SK-N-SH (cell line): ENCODE results near the gene CPTP.

Source experiments
- CTCF ChIP-seq: fragments of 200-600 bp; sonication (generic); IDR thresholded peaks from 2 replicates; pipeline ENCODE4 v1.6.1; 2017; ENCODE audit warnings: antibody characterized with exemption, mild to moderate bottlenecking, moderate library complexity
- EP300 ChIP-seq, 2 experiments: IDR thresholded peaks; 2 replicates each; pipeline versions ENCODE4 v1.4.0 to v1.6.1; 2012; ENCODE audit warnings: borderline replicate concordance in 1 of 2, low read depth in 1 of 2, low read length in 1 of 2
- GABPA ChIP-seq: IDR thresholded peaks from 2 replicates; pipeline ENCODE4 v1.4.0; 2012; ENCODE audit warnings: low read depth, mild to moderate bottlenecking
- JUND ChIP-seq: IDR thresholded peaks from 2 replicates; pipeline ENCODE4 v1.4.0; 2012
- MAX ChIP-seq: IDR thresholded peaks from 2 replicates; pipeline ENCODE4 v1.4.0; 2012; ENCODE audit warnings: low read depth
- MXI1 ChIP-seq: IDR thresholded peaks from 2 replicates; pipeline ENCODE4 v1.6.1; 2012; ENCODE audit warnings: mild to moderate bottlenecking, low read depth, low read length, improper control_type of control experiment
- POLR2AphosphoS5 ChIP-seq: IDR thresholded peaks from 2 replicates; pipeline ENCODE4 v1.6.1; 2012; ENCODE audit warnings: low read depth, low read length
- RAD21 ChIP-seq: IDR thresholded peaks from 2 replicates; pipeline ENCODE4 v1.6.1; 2012; ENCODE audit warnings: mild to moderate bottlenecking, low read length
- RFX5 ChIP-seq: IDR thresholded peaks from 2 replicates; pipeline ENCODE4 v1.6.1; 2012; ENCODE audit warnings: mild to moderate bottlenecking, improper control_type of control experiment, low read length
- SIN3A ChIP-seq: IDR thresholded peaks from 2 replicates; pipeline ENCODE4 v1.6.1; 2012; ENCODE audit warnings: low read depth, mild to moderate bottlenecking, low read length, moderate library complexity, borderline replicate concordance
- TEAD4 ChIP-seq: IDR thresholded peaks from 2 replicates; pipeline ENCODE4 v1.4.0; 2012; ENCODE audit warnings: mild to moderate bottlenecking, borderline replicate concordance; ENCODE audit not compliant: insufficient read depth
- USF1 ChIP-seq: IDR thresholded peaks from 2 replicates; pipeline ENCODE4 v1.4.0; 2012; ENCODE audit warnings: low read depth, borderline replicate concordance
- USF2 ChIP-seq: fragments of 150-350 bp; IDR thresholded peaks from 2 replicates; pipeline ENCODE4 v1.6.1; 2017; ENCODE audit warnings: antibody characterized with exemption, low read length, low read depth, borderline replicate concordance

- TF ChIP-seq CTCF, result no peak
- peak; percentile 64; the same call in 1 of the 2 replicates for TF ChIP-seq JUND
- 0 out of 2 replicates have a peak, but pooled peaks have one; percentile 23 for TF ChIP-seq POLR2AphosphoS5
- no peak for TF ChIP-seq RFX5
- no peak for TF ChIP-seq EP300 (IDR thresholded peaks at IDR 0.05; ENCODE audit: borderline replicate concordance in 1 of 2, low read depth in 1 of 2, low read length in 1 of 2)
- TF ChIP-seq USF2, result no peak
- TF ChIP-seq MXI1, result no peak
- TF ChIP-seq RAD21, result no peak
- TF ChIP-seq GABPA, result no peak
- TF ChIP-seq SIN3A, result 0 out of 2 replicates have a peak, but pooled peaks have one; percentile 43
- no peak for TF ChIP-seq MAX
- TF ChIP-seq USF1, result no peak
- TF ChIP-seq TEAD4, result no peak
These were observed 6.4 kb upstream of the CPTP start for GRCh38 chr1:1318131-1318652.
